ENCODE results near the gene GTF3C5.

GTF3C5 gene

GRCh38 chr9:132998831-132999635 is 31.8 kb upstream of the GTF3C5 start:
- Histone ChIP-seq H3K9me3 (ENCODE audit: insufficient read depth, low read length) (no peaks in the 10 kb centered on the region), H2AFZ (ENCODE audit: low read depth, low read length, severe bottlenecking) (no peak overlapping the region), H3K27me3 (ENCODE audit: low read length) (no peaks in the 10 kb centered on the region), H3K27ac (ENCODE audit: low read depth, low read length) (no peak overlapping the region), H3F3A (ENCODE audit: insufficient read depth) (no peaks in the 10 kb centered on the region), H3K9me2 (replicated peaks; ENCODE audit: insufficient read depth, low read length) (no peaks in the 10 kb centered on the region), H3K36me3 (ENCODE audit: low read length) (no peaks in the 10 kb centered on the region), H3K4me3 (ENCODE audit: insufficient read depth, low read length, poor library complexity, severe bottlenecking) (no peak overlapping the region), H4K20me1 (ENCODE audit: low read depth, low read length) (no peaks in the 10 kb centered on the region), H3K4me2 (ENCODE audit: low read depth, low read length, poor library complexity, severe bottlenecking) (no peak overlapping the region), H3K9ac (ENCODE audit: low read length) (no peak overlapping the region), H3K79me2 (ENCODE audit: insufficient read depth, low read length) (no peaks in the 10 kb centered on the region)
- TF ChIP-seq EZH2phosphoT487 (conservative IDR thresholded peaks at IDR 0.05; ENCODE audit: low read length) (no peak), CTCF (IDR thresholded peaks at IDR 0.05; ENCODE audit: insufficient read depth, low read length, poor library complexity, severe bottlenecking) (no peak)

GRCh38 chr9:133002147-133003070 is 28.4 kb upstream of the GTF3C5 start:
- H3K79me2 ChIP-seq (ENCODE audit: insufficient read depth, low read length), result no peaks in the 10 kb centered on the region
- H3K9me2 ChIP-seq (replicated peaks; ENCODE audit: insufficient read depth, low read length), result no peaks in the 10 kb centered on the region
- no peak overlapping the region for H3K9ac ChIP-seq (ENCODE audit: low read length)
- H3K36me3 ChIP-seq (ENCODE audit: low read length), result no peaks in the 10 kb centered on the region
- no peak for TF ChIP-seq CTCF (IDR thresholded peaks at IDR 0.05; ENCODE audit: insufficient read depth, low read length, poor library complexity, severe bottlenecking)
- TF ChIP-seq EZH2phosphoT487 (conservative IDR thresholded peaks at IDR 0.05; ENCODE audit: low read length), result no peak
- H3K4me3 ChIP-seq (ENCODE audit: insufficient read depth, low read length, poor library complexity, severe bottlenecking), result no peak overlapping the region
- H3K9me3 ChIP-seq (ENCODE audit: insufficient read depth, low read length), result no peaks in the 10 kb centered on the region
- H3K27ac ChIP-seq (ENCODE audit: low read depth, low read length), result no peak overlapping the region
- H3K27me3 ChIP-seq (ENCODE audit: low read length), result no peaks in the 10 kb centered on the region
- H4K20me1 ChIP-seq (ENCODE audit: low read depth, low read length), result no peaks in the 10 kb centered on the region
- no peaks in the 10 kb centered on the region for H3F3A ChIP-seq (ENCODE audit: insufficient read depth)
- H2AFZ ChIP-seq (ENCODE audit: low read depth, low read length, severe bottlenecking), result no peak overlapping the region
- no peak overlapping the region for H3K4me2 ChIP-seq (ENCODE audit: low read depth, low read length, poor library complexity, severe bottlenecking)

DNA sequence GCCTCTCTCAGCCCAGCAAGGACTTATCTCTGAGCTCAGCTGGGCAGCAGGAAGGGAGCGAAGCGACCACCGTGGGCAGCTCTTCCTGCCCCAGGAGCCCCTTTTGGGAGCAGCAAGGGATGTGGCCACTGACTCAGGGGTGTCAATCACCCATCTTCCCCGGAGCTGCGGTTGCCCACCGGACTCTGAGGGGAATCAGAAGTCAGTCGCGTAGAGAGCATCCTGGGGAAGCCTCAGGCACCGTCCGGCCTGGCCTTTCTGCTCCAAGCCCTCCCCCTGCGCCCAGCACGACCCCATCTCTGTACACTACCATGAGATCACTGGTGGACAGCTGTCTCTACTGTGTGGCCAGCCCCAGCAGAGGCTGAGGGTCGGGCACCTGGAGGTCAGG is 27.7 kb upstream of the GTF3C5 start:
- H3K9me3 ChIP-seq (ENCODE audit: insufficient read depth, low read length), result no peaks in the 10 kb centered on the region
- H2AFZ ChIP-seq (ENCODE audit: low read depth, low read length, severe bottlenecking), result no peak overlapping the region
- H3K4me2 ChIP-seq (ENCODE audit: low read depth, low read length, poor library complexity, severe bottlenecking), result no peak overlapping the region
- no peak overlapping the region for H3K9ac ChIP-seq (ENCODE audit: low read length)
- no peak overlapping the region for H3K27ac ChIP-seq (ENCODE audit: low read depth, low read length)
- H3K9me2 ChIP-seq (replicated peaks; ENCODE audit: insufficient read depth, low read length), result no peaks in the 10 kb centered on the region
- no peaks in the 10 kb centered on the region for H3K27me3 ChIP-seq (ENCODE audit: low read length)
- H4K20me1 ChIP-seq (ENCODE audit: low read depth, low read length), result no peaks in the 10 kb centered on the region
- no peak overlapping the region for H3K4me3 ChIP-seq (ENCODE audit: insufficient read depth, low read length, poor library complexity, severe bottlenecking)
- H3K79me2 ChIP-seq (ENCODE audit: insufficient read depth, low read length), result no peaks in the 10 kb centered on the region
- no peaks in the 10 kb centered on the region for H3K36me3 ChIP-seq (ENCODE audit: low read length)
- H3F3A ChIP-seq (ENCODE audit: insufficient read depth), result no peaks in the 10 kb centered on the region
- TF ChIP-seq CTCF (IDR thresholded peaks at IDR 0.05; ENCODE audit: insufficient read depth, low read length, poor library complexity, severe bottlenecking) (no peak), EZH2phosphoT487 (conservative IDR thresholded peaks at IDR 0.05; ENCODE audit: low read length) (no peak)

All from SU-DHL-6 (cell line).